Measurements from ENCODE around the gene GPC5. TPM values are rescaled to one million over a fixed set of nuclear protein-coding genes. Genes with fewer than 3 reads are reported as not detected.

The GPC5 gene
- total RNA-seq, 1 donor from 2014 or later = 0.99 TPM

GRCh38 chr13:92224825-92225224 is 826.4 kb downstream of the GPC5 start:
- no peak for DNase-seq (ENCODE audit: low spot score)
- Mint-ChIP-seq H3K4me3 (ENCODE audit: unreplicated experiment) (no peak overlapping the region), H3K9me3 (ENCODE audit: low read depth) (no peaks in the 10 kb centered on the region), H3K36me3 (ENCODE audit: low read depth) (no peaks in the 10 kb centered on the region), H3K4me1 (ENCODE audit: low read depth) (peaks cover 33% of the 10 kb centered on the region), H3K27ac (ENCODE audit: unreplicated experiment) (no peak overlapping the region), H3K27me3 (ENCODE audit: low read depth) (no peaks in the 10 kb centered on the region)
- TF ChIP-seq CTCF (IDR thresholded peaks at IDR 0.05) = no peak

GRCh38 chr13:92225861-92226260 is 827.4 kb downstream of the GPC5 start:
- Mint-ChIP-seq H3K4me1 (ENCODE audit: low read depth) (peaks cover 33% of the 10 kb centered on the region), H3K36me3 (ENCODE audit: low read depth) (no peaks in the 10 kb centered on the region), H3K27me3 (ENCODE audit: low read depth) (no peaks in the 10 kb centered on the region), H3K27ac (ENCODE audit: unreplicated experiment) (no peak overlapping the region), H3K9me3 (ENCODE audit: low read depth) (no peaks in the 10 kb centered on the region), H3K4me3 (ENCODE audit: unreplicated experiment) (no peak overlapping the region)
- no peak for TF ChIP-seq CTCF (IDR thresholded peaks at IDR 0.05)
- no peak for DNase-seq (ENCODE audit: low spot score)

GRCh38 chr13:92232871-92233270 is 834.5 kb downstream of the GPC5 start:
- Mint-ChIP-seq H3K27me3 (ENCODE audit: low read depth) (no peaks in the 10 kb centered on the region), H3K4me3 (ENCODE audit: unreplicated experiment) (no peak overlapping the region), H3K27ac (ENCODE audit: unreplicated experiment) (no peak overlapping the region), H3K4me1 (ENCODE audit: low read depth) (no peaks in the 10 kb centered on the region), H3K9me3 (ENCODE audit: low read depth) (no peaks in the 10 kb centered on the region), H3K36me3 (ENCODE audit: low read depth) (no peaks in the 10 kb centered on the region)
- no peak for TF ChIP-seq CTCF (IDR thresholded peaks at IDR 0.05)
- DNase-seq (ENCODE audit: low spot score) = no peak

- Mint-ChIP-seq H3K36me3 (ENCODE audit: low read depth) (no peaks in the 10 kb centered on the region), H3K27me3 (ENCODE audit: low read depth) (peaks cover 10% of the 10 kb centered on the region), H3K4me1 (ENCODE audit: low read depth) (no peaks in the 10 kb centered on the region), H3K27ac (ENCODE audit: unreplicated experiment) (no peak overlapping the region), H3K9me3 (ENCODE audit: low read depth) (no peaks in the 10 kb centered on the region), H3K4me3 (ENCODE audit: unreplicated experiment) (no peak overlapping the region)
- no peak for TF ChIP-seq CTCF (IDR thresholded peaks at IDR 0.05)
- no peak for DNase-seq (ENCODE audit: low spot score)
These were observed 853.3 kb downstream of the GPC5 start for GRCh38 chr13:92251671-92252210.

- H3K27me3 Mint-ChIP-seq (ENCODE audit: low read depth) = peaks cover 10% of the 10 kb centered on the region
- no peaks in the 10 kb centered on the region for H3K9me3 Mint-ChIP-seq (ENCODE audit: low read depth)
- no peak overlapping the region for H3K4me3 Mint-ChIP-seq (ENCODE audit: unreplicated experiment)
- no peak for TF ChIP-seq CTCF (IDR thresholded peaks at IDR 0.05)
- H3K27ac Mint-ChIP-seq (ENCODE audit: unreplicated experiment) = no peak overlapping the region
- no peak for DNase-seq (ENCODE audit: low spot score)
- H3K36me3 Mint-ChIP-seq (ENCODE audit: low read depth) = no peaks in the 10 kb centered on the region
- no peaks in the 10 kb centered on the region for H3K4me1 Mint-ChIP-seq (ENCODE audit: low read depth)
These were observed 857.1 kb downstream of the GPC5 start for GRCh38 chr13:92255526-92255925.

Measured in chondrocyte (in vitro differentiated cells).